Naive thymus-derived CD8-positive, alpha-beta T cell (primary cell): ENCODE measurements around the gene HPD. TPM values are rescaled to one million over a fixed set of nuclear protein-coding genes. Genes with fewer than 3 reads are reported as not detected.
"Not testable (repeated sequence)": the region's sequence is repeated elsewhere in the genome, so short reads cannot be mapped to it uniquely, and the experiment has no call there.

ENCODE experiments used
- ATAC-seq, 2 donors: fragments of 150-1000 bp; cut with Tn5 transposase in 1 of 2; sonication (Bioruptor Pico), chemical (Tn5 transposase) in 1 of 2; 1 replicate in 1 of 2; 2 replicates in 1 of 2; pipeline ENCODE4 v1.10.0; 2021; ENCODE audit warnings: mild to moderate bottlenecking in 2 of 2, moderate library complexity in 2 of 2
- POLR2A ChIA-PET: fragments of 350-600 bp; sonication (Branson Sonifier 250); formaldehyde crosslinking; loops from one replicate; lab custom pipeline; 2021; ENCODE audit warnings: antibody characterized with exemption; lab: Charles Lee
- DNase-seq, 10 donors: peaks; one replicate each; pipeline versions ENCODE4 v3.0.0 to v3.0.0-alpha.2; 2020 to 2022
- H3K27ac Mint-ChIP-seq, 10 donors: one replicate each; pipeline ENCODE4 v1.8.0; 2020 to 2022; ENCODE audit warnings: mild to moderate bottlenecking in 10 of 10, mixed read lengths in 10 of 10, moderate library complexity in 4 of 10, inconsistent platforms in 1 of 10
- H3K27me3 Mint-ChIP-seq, 5 donors: one replicate each; pipeline ENCODE4 v1.8.0; 2021 to 2022; ENCODE audit warnings: mixed read lengths in 5 of 5
- H3K36me3 Mint-ChIP-seq, 3 donors: one replicate each; pipeline ENCODE4 v1.8.0; 2020 to 2022; ENCODE audit warnings: mixed read lengths in 3 of 3, mild to moderate bottlenecking in 2 of 3, inconsistent platforms in 1 of 3
- H3K4me1 Mint-ChIP-seq, 4 donors: one replicate each; pipeline ENCODE4 v1.8.0; 2021 to 2022; ENCODE audit warnings: mixed read lengths in 4 of 4
- H3K4me3 Mint-ChIP-seq, 10 donors: one replicate each; pipeline ENCODE4 v1.8.0; 2020 to 2022; ENCODE audit warnings: mild to moderate bottlenecking in 10 of 10, mixed read lengths in 10 of 10, moderate library complexity in 6 of 10, inconsistent platforms in 1 of 10
- H3K9me3 Mint-ChIP-seq, 9 donors: one replicate each; pipeline ENCODE4 v1.8.0; 2020 to 2022; ENCODE audit warnings: mixed read lengths in 9 of 9, mild to moderate bottlenecking in 3 of 9, inconsistent platforms in 1 of 9, moderate library complexity in 1 of 9
- polyA plus RNA-seq, 3 donors: library from polyadenylated mRNA; unstranded; fragments of 300-500 nt; fragmentation: Illumina TruSeq; gene quantifications; one replicate each; pipeline ENCODE4 v1.2.3, GENCODE V29; 2021
- total RNA-seq, 8 experiments: library from RNA in 2 of 8; stranded (reverse) in 2 of 8; gene quantifications; one replicate each; pipeline ENCODE4 v1.2.3 and lab custom pipeline; 2021 to 2026

HPD gene
- total and polyA plus RNA-seq, 5 experiments from 2014 or later, result not detected

DNA sequence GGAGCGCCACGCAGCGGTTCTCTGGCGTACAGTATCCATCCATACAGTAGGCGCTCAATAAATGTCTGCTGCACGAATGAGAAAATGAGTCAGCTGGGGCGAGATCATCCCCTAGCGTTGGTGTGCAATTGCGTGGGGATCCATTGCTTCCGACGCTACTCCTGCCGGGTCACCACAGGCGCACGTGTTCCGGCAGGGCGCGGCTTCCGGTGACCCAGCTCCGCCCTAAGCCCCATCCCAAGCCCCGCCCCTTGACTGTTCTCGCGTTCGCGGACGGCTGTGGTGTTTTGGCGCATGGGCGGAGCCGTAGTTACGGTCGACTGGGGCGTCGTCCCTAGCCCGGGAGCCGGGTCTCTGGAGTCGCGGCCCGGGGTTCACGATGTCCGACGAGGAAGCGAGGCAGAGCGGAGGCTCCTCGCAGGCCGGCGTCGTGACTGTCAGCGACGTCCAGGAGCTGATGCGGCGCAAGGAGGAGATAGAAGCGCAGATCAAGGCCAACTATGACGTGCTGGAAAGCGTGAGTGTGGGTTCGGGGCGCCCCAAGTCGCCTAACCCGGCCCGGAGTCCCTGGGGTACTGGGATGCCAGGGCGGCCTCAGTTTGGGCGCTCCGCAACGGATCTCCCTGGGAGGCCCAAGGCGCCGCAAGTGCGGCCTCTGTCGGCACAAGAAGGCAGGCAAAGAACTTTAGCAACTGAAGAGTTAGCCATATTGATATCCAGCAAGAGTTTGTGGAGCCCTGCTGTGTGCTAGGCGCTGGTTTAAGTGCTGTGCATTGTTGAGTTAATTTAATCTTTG, 30.0 kb upstream of the HPD start, which contains the start of gene PSMD9:
Gene PSMD9 (plus strand): TSS at position 313 of the 796 bp plus-strand sequence. CDS start 67 bp downstream, at position 380.
- Mint-ChIP-seq H3K36me3 (peaks cover 0 to 15% (median 2%) of the 10 kb centered on the region in 3 donors), H3K4me1 (peaks cover 14 to 43% (median 35%) of the 10 kb centered on the region in 4 donors), H3K9me3 (peaks cover 0 to 3% (median 0%) of the 10 kb centered on the region in 9 donors), H3K4me3 (peak within 1 kb of the TSS; percentile 96 to 100 (median 98)), H3K27me3 (peaks cover 0 to 3% (median 0%) of the 10 kb centered on the region in 5 donors), H3K27ac (peak within 1 kb of the TSS; percentile 94 to 100 (median 99))
- DNase-seq (peak; percentile 95 to 99 (median 98)), ATAC-seq (peak; percentile 93)
- POLR2A ChIA-PET, result interaction anchor here (0.5 to 3.1 kb wide), 18 partner anchors 9 to 1228 kb away, joined by 3 to 49 read pairs (median 4); partner anchors contain the start of genes CFAP251, DIABLO, RHOF and SETD1B

DNA sequence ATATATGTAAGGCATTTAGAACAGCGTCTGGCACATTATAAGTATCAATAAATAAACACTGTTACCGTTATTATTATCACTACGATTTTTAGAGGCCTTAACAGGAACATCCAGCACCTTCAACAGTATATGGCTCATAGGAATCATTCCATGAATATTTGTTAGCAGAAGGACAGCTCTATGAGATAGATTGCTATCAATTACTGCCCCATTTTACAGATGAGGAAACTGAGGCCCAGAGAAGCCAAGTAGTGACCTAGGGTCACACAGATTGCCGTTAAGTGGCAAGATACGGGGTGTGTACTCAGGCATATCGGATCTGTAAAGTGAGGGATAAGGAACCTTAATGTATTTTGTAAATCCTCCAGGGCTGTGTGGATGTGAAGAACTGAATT, 29.4 kb upstream of the HPD start:
- peaks cover 0 to 12% (median 2%) of the 10 kb centered on the region in 3 donors for H3K36me3 Mint-ChIP-seq
- peaks cover 12 to 38% (median 30%) of the 10 kb centered on the region in 4 donors for H3K4me1 Mint-ChIP-seq
- ATAC-seq, result no peak
- POLR2A ChIA-PET, result interaction anchor here (0.5 to 3.1 kb wide), 14 partner anchors 13 to 1228 kb away, joined by 3 to 49 read pairs (median 5); partner anchors contain the start of genes CFAP251, DIABLO, RHOF and SETD1B
- DNase-seq, result no peak
- peaks cover 0 to 3% (median 0%) of the 10 kb centered on the region in 9 donors for H3K9me3 Mint-ChIP-seq
- peaks cover 0 to 3% (median 0%) of the 10 kb centered on the region in 5 donors for H3K27me3 Mint-ChIP-seq
- peak overlapping the region; percentile 94 to 100 (median 99) for H3K27ac Mint-ChIP-seq
- peak overlapping the region; percentile 96 to 100 (median 98) for H3K4me3 Mint-ChIP-seq

DNA sequence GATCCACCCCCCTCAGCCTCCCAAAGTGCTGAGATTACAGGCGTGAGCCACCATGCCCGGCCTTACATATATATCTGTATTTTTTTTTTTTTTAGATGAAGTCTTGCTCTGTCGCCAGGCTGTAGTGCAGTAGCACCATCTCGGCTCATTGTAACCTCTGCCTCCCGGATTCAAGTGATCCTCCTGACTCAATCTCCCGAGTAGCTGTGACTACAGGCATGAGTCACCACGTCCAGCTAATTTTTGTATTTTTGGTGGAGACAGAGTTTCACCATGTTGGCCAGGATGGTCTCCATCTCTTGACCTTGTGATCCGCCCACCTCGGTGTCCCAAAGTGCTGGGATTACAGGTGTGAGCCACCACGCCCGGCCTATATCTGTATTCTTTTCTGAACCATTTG, 26.5 kb upstream of the HPD start:
- peak in 1 of 10 donors; percentile 36 for DNase-seq
- ATAC-seq, H3K27ac Mint-ChIP-seq, H3K9me3 Mint-ChIP-seq, H3K27me3 Mint-ChIP-seq, H3K4me3 Mint-ChIP-seq, POLR2A ChIA-PET, H3K36me3 Mint-ChIP-seq: not testable (repeated sequence)
- H3K4me1 Mint-ChIP-seq, result peaks cover 10 to 23% (median 18%) of the 10 kb centered on the region in 4 donors

DNA sequence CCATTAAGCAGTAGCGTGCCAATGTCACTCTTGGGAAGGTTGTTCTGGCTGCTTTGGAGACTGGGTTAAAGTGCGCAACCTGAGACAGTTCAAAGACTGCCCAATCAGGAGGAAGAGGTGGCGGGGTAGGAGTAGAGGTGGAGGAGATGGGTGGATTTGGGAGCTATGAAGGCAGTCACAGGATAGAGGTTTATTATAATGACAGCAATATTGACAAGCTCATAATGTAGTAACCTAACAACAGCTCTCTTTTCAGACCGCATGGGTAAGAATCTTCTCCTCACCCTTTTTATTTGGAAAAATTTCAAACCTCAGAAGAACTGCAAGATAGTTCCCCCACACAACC, 24.6 kb upstream of the HPD start:
- peak in 1 of 10 donors; percentile 13 for DNase-seq
- H3K36me3 Mint-ChIP-seq, result no peaks in the 10 kb centered on the region
- peaks cover 0 to 1% (median 0%) of the 10 kb centered on the region in 9 donors for H3K9me3 Mint-ChIP-seq
- POLR2A ChIA-PET, result no interaction called here
- no peak for ATAC-seq
- no peak overlapping the region for H3K27ac Mint-ChIP-seq
- peaks cover 0 to 2% (median 0%) of the 10 kb centered on the region in 5 donors for H3K27me3 Mint-ChIP-seq
- H3K4me1 Mint-ChIP-seq, result peaks cover 1 to 5% (median 2%) of the 10 kb centered on the region in 4 donors
- H3K4me3 Mint-ChIP-seq, result no peak overlapping the region

DNA sequence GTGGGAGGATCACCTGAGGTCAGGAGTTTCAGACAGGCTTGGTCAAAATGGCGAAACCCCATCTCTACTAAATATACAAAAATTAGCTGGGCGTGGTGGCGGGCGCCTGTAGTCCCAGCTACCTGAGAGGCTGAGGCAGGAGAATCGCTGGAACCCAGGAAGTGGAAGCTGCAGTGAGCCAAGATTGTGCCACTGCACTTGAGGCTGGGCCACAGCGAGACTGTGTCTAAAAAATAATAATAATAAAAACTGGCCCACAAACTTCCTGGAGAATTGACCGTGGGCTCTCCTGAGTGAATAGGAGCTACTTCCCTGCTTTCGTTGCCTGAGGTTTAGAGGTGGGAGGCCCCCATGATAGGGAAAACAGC, 17.4 kb upstream of the HPD start:
- not testable (repeated sequence) for DNase-seq, ATAC-seq, H3K27me3 Mint-ChIP-seq, H3K36me3 Mint-ChIP-seq, H3K27ac Mint-ChIP-seq, H3K4me1 Mint-ChIP-seq, H3K9me3 Mint-ChIP-seq, H3K4me3 Mint-ChIP-seq
- POLR2A ChIA-PET, result interaction anchor here (0.5 kb wide), 2 partner anchors 10 to 122 kb away, joined by 3 to 4 read pairs; no protein-coding TSS in a partner anchor

DNA sequence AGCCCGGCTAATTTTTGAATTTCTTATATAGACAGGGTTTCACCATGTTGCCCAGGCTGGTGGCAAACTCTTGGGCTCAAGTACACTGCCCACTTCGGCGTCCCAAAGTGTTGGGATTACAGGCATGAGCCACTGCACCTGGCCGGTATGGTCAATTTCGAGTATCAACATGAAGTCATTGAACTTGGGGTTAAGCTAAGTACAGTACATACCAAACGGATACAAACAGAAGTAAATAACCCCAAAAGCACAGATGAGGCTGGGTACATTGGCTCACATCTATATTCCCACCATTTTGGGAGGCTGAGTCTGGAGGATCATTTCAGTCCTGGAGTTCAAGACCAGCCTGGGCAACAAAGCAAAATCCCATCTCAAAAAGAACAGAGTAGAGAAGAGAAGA, 16.9 kb upstream of the HPD start:
- POLR2A ChIA-PET, result interaction anchor here (0.5 kb wide), 1 partner anchor 122 kb away, joined by 3 read pairs; no protein-coding TSS in a partner anchor
- no peaks in the 10 kb centered on the region for H3K9me3 Mint-ChIP-seq
- no peak overlapping the region for H3K4me3 Mint-ChIP-seq
- no peak overlapping the region for H3K27ac Mint-ChIP-seq
- ATAC-seq (no peak), DNase-seq (no peak)
- H3K4me1 Mint-ChIP-seq, result peaks cover 0 to 1% (median 0%) of the 10 kb centered on the region in 4 donors
- no peaks in the 10 kb centered on the region for H3K27me3 Mint-ChIP-seq
- no peaks in the 10 kb centered on the region for H3K36me3 Mint-ChIP-seq

DNA sequence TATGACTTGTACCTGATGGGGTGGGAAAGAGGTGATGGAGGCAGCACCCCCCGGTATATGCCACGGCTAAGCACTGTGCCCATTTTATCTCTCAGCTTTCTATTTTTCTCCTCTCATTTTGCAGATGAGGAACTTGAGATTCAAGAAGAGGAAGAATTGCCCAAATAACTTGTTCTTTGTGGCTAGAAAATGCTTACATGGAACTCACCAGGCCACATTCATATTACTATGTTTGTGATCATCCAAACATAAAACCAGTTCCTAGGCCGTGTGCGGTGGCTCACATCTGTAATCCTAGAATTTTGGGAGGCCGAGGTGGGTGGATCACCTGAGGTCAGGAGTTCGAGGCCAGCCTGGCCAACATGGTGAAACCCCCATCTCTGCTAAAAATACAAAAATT, 15.4 kb upstream of the HPD start:
- H3K4me1 Mint-ChIP-seq, result peaks cover 0 to 1% (median 0%) of the 10 kb centered on the region in 4 donors
- ATAC-seq (no peak), DNase-seq (no peak)
- POLR2A ChIA-PET, result no interaction called here
- H3K27ac Mint-ChIP-seq, result no peak overlapping the region
- H3K27me3 Mint-ChIP-seq, result no peaks in the 10 kb centered on the region
- no peak overlapping the region for H3K4me3 Mint-ChIP-seq
- no peaks in the 10 kb centered on the region for H3K9me3 Mint-ChIP-seq
- no peaks in the 10 kb centered on the region for H3K36me3 Mint-ChIP-seq

DNA sequence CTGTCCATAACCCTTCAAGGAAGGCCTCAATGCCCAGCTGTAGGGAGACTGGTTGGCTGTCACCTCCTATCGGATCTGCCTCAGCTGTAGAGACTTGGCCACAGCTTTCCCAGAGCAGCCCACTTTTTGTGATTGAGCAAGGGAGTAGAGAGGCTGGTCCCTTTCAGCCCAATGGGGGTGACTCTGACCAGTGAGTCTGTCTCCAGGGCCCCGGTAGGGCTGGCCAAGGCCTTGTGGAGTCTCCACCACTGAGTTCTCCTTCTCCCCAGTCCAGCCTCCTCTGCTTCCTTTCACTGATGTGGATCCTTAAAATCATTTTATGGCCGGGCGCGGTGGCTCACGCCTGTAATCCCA, 14.5 kb upstream of the HPD start:
- ATAC-seq, result no peak
- Mint-ChIP-seq H3K36me3 (no peaks in the 10 kb centered on the region), H3K27ac (no peak overlapping the region), H3K4me3 (no peak overlapping the region), H3K4me1 (peaks cover 0 to 1% (median 0%) of the 10 kb centered on the region in 4 donors), H3K27me3 (no peaks in the 10 kb centered on the region), H3K9me3 (no peaks in the 10 kb centered on the region)
- POLR2A ChIA-PET, result no interaction called here
- no peak for DNase-seq

DNA sequence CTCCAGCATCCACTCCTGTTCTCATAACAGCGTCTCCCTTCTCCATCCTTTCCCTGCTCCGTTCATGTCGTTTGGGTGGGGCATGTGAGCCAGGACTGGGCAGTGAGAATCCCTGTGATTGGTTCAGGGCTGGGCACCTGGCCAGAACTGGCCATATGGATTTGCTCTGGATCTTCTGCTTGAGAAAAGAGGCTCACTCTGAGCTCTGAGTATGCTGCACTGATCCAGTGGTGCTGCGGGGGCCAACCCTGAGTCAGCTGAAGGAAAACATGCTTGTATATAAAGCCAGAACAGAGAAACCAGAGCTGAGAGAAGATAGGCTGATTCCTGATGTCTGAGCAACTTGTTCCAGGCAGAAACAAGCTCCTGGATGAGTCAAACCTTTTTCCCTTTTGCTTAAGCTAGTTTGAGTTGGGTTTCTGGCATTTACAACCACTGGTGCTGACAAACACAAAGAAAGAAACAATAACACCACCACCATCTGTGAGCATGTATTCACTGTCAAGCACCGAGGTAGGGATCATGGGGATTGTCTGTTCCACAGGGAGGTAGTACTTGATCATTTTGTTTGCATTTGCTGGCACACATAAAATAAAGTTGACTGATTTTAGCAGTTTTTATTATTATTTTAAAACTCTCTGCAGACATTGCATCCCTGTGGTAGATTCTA, 14.0 kb upstream of the HPD start:
- DNase-seq (no peak), ATAC-seq (no peak)
- H3K27ac Mint-ChIP-seq, result peak overlapping the region in 1 of 10 donors; percentile 75
- H3K9me3 Mint-ChIP-seq, result no peaks in the 10 kb centered on the region
- H3K4me3 Mint-ChIP-seq, result no peak overlapping the region
- H3K4me1 Mint-ChIP-seq, result peaks cover 0 to 1% (median 0%) of the 10 kb centered on the region in 4 donors
- no peaks in the 10 kb centered on the region for H3K36me3 Mint-ChIP-seq
- POLR2A ChIA-PET, result interaction anchor here (1.1 kb wide), 1 partner anchor 21 kb away, joined by 4 read pairs; no protein-coding TSS in a partner anchor
- no peaks in the 10 kb centered on the region for H3K27me3 Mint-ChIP-seq

DNA sequence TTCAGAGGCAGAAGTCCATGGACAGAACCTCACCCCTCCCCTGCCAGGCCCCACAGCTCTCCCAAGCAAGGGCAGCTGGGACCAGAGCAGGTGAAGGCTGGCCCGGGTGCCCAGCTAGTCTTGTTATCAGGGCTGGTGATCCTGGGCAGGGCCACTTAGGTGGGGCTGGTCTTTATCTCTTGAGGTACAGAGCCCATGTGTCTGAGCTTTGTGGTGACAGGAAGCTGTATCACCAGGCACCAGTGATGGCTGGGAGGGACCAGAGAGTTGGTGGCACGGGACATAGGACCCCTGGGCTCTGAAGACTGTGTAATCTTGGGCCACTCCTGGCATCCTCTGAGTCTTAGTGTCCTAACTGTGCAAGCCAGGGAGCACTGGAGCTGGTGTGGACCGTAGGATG, 12.8 kb upstream of the HPD start:
- Mint-ChIP-seq H3K27me3 (no peaks in the 10 kb centered on the region), H3K4me3 (no peak overlapping the region), H3K4me1 (peaks cover 0 to 1% (median 0%) of the 10 kb centered on the region in 4 donors), H3K27ac (peak overlapping the region in 1 of 10 donors; percentile 62), H3K36me3 (no peaks in the 10 kb centered on the region), H3K9me3 (no peaks in the 10 kb centered on the region)
- ATAC-seq, result no peak
- DNase-seq, result no peak
- POLR2A ChIA-PET, result interaction anchor here (1.1 kb wide), 1 partner anchor 23 kb away, joined by 4 read pairs; no protein-coding TSS in a partner anchor

DNA sequence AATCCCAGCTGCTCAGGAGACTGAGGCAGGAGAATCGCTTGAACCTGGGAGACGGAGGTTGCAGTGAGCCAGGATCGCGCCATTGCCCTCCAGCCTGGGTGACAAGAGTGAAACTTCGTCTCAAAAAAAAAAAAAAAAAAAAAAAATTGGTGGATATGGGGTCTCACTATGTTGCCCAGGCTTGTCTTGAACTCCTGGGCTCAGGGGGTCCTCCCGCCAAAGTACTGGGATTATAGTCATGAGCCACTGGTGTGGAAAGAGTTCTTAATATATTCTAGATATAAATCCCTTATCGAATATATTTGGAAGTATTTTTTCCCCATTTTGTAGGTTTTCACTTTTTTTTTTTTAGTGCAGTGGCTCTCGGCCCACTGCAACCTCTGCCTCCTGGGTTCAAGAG, 10.6 kb upstream of the HPD start:
- H3K27me3 Mint-ChIP-seq, H3K4me1 Mint-ChIP-seq, H3K4me3 Mint-ChIP-seq, H3K9me3 Mint-ChIP-seq, ATAC-seq, H3K27ac Mint-ChIP-seq, H3K36me3 Mint-ChIP-seq, DNase-seq: not testable (repeated sequence)
- POLR2A ChIA-PET, result interaction anchor here (0.6 kb wide), 1 partner anchor 14 kb away, joined by 10 read pairs; no protein-coding TSS in a partner anchor

DNA sequence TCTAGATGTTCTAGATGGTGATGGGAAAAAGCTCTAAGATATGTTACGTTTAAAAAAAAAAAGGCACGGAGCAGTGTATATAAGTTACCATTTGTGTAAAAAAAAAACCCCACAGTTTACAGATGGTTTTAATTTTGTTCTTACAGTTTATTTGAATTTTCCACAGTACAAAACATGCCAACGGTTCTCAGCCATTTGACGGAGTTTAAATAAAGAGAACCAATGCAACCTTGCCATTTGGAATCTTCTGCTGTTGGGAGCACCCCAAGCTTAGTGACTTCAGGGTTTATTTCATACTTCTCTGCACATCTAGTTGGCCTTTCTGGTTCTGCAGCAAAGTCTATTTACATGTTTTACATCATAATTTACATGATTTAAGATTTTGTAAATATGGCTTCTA, 7.7 kb upstream of the HPD start:
- Mint-ChIP-seq H3K4me1 (no peaks in the 10 kb centered on the region), H3K27me3 (no peaks in the 10 kb centered on the region), H3K36me3 (no peaks in the 10 kb centered on the region), H3K4me3 (no peak overlapping the region), H3K27ac (no peak overlapping the region), H3K9me3 (no peaks in the 10 kb centered on the region)
- no peak for DNase-seq
- POLR2A ChIA-PET, result no interaction called here
- ATAC-seq, result no peak
